Tibial artery (tissue), 4 donors: ENCODE results near the gene METTL27.
"Not testable (repeated sequence)": the region's sequence is repeated elsewhere in the genome, so short reads cannot be mapped to it uniquely, and the experiment has no call there.

Experiments
- DNase-seq, 2 donors: peaks; one replicate each; pipeline ENCODE4 v3.0.0-alpha.2; 2019
- H3K27ac ChIP-seq, 2 donors: fragments of 200-600 bp; sonication (generic) in 1 of 2; 1 replicate in 1 of 2; 2 replicates in 1 of 2; pipeline ENCODE4 v1.5.1; 2018 to 2019; ENCODE audit warnings: mild to moderate bottlenecking in 1 of 2
- H3K27me3 ChIP-seq, 2 donors: fragments of 200-600 bp; sonication (generic) in 1 of 2; one replicate each; pipeline versions ENCODE4 v1.5.1 to v1.6.0; 2016 to 2019
- H3K36me3 ChIP-seq, 3 donors: fragments of 200-600 bp; sonication (generic) in 2 of 3; one replicate each; pipeline ENCODE4 v1.5.1; 2016 to 2019; ENCODE audit warnings: mild to moderate bottlenecking in 2 of 3
- H3K4me1 ChIP-seq, 4 donors: fragments of 200-600 bp; sonication (generic) in 2 of 4; 1 replicate in 3 of 4; 2 replicates in 1 of 4; pipeline ENCODE4 v1.5.1; 2016 to 2019
- H3K4me3 ChIP-seq, 2 donors: fragments of 200-600 bp; sonication (generic) in 1 of 2; 1 replicate in 1 of 2; 2 replicates in 1 of 2; pipeline ENCODE4 v1.5.1; 2018 to 2019; ENCODE audit warnings: mild to moderate bottlenecking in 2 of 2
- H3K9me3 ChIP-seq, 3 donors: fragments of 200-600 bp; sonication (generic) in 1 of 3; one replicate each; pipeline ENCODE4 v1.5.1; 2016 to 2019
- CTCF ChIP-seq, 2 experiments: fragments of 200-600 bp in 1 of 2; fragments of 450-650 bp in 1 of 2; IDR thresholded peaks; one replicate each; pipeline ENCODE4 v1.5.1; 2017 to 2019; ENCODE audit warnings: antibody characterized with exemption in 2 of 2, mild to moderate bottlenecking in 1 of 2, moderate library complexity in 1 of 2
- intact Hi-C: fragments of 100-400 bp; cut with DNase I; formaldehyde crosslinking; loops from one replicate; pipeline ENCODE4 v1.15.0; 2023; ENCODE audit warnings: low total_unique reads

METTL27 gene

GRCh38 chr7:73801577-73801976 lies 40.7 kb downstream of the METTL27 start:
- DNase-seq = no peak

GRCh38 chr7:73799282-73800141 lies 42.8 kb downstream of the METTL27 start:
- H3K9me3 ChIP-seq = no peaks in the 10 kb centered on the region
- no peaks in the 10 kb centered on the region for H3K36me3 ChIP-seq
- H3K4me3 ChIP-seq = no peak overlapping the region
- no peak overlapping the region for H3K27ac ChIP-seq
- DNase-seq = peak in 1 of 2 donors; percentile 34
- intact Hi-C loops = no loop called here
- no peaks in the 10 kb centered on the region for H3K27me3 ChIP-seq
- no peak for TF ChIP-seq CTCF (IDR thresholded peaks at IDR 0.05)
- no peaks in the 10 kb centered on the region for H3K4me1 ChIP-seq

More at GRCh38 chr7:73801577-73801976, 40.7 kb downstream of the METTL27 start:
- H3K36me3 ChIP-seq = no peaks in the 10 kb centered on the region
- no peak overlapping the region for H3K27ac ChIP-seq
- no peak overlapping the region for H3K4me3 ChIP-seq
- H3K9me3 ChIP-seq = no peaks in the 10 kb centered on the region
- H3K27me3 ChIP-seq = no peaks in the 10 kb centered on the region
- no peak for TF ChIP-seq CTCF (IDR thresholded peaks at IDR 0.05)
- intact Hi-C loops = no loop called here
- no peaks in the 10 kb centered on the region for H3K4me1 ChIP-seq

GRCh38 chr7:73797176-73797575 lies 45.1 kb downstream of the METTL27 start:
- H3K4me3 ChIP-seq, H3K27me3 ChIP-seq, intact Hi-C loops, H3K36me3 ChIP-seq, H3K27ac ChIP-seq, H3K9me3 ChIP-seq, H3K4me1 ChIP-seq: not testable (repeated sequence)
- DNase-seq = peak in 1 of 2 donors; percentile 12

GRCh38 chr7:73796656-73797055 lies 45.7 kb downstream of the METTL27 start:
- H3K9me3 ChIP-seq, H3K27me3 ChIP-seq, H3K4me1 ChIP-seq, H3K36me3 ChIP-seq, H3K4me3 ChIP-seq, DNase-seq, H3K27ac ChIP-seq, intact Hi-C loops: not testable (repeated sequence)

- H3K27me3 ChIP-seq, DNase-seq, H3K4me3 ChIP-seq, H3K36me3 ChIP-seq, H3K27ac ChIP-seq, intact Hi-C loops, H3K9me3 ChIP-seq, H3K4me1 ChIP-seq: not testable (repeated sequence)
Measured at GRCh38 chr7:73795188-73795587, 47.1 kb downstream of the METTL27 start.

- H3K4me3 ChIP-seq, H3K4me1 ChIP-seq, intact Hi-C loops, H3K36me3 ChIP-seq, H3K27ac ChIP-seq, H3K27me3 ChIP-seq, H3K9me3 ChIP-seq: not testable (repeated sequence)
- DNase-seq = peak in 1 of 2 donors; percentile 1
Measured at GRCh38 chr7:73791170-73791690, 51.1 kb downstream of the METTL27 start.

- TF ChIP-seq CTCF (IDR thresholded peaks at IDR 0.05) = no peak
- intact Hi-C loops = no loop called here
- Histone ChIP-seq H3K27ac (no peak overlapping the region), H3K4me1 (no peaks in the 10 kb centered on the region), H3K36me3 (no peaks in the 10 kb centered on the region), H3K27me3 (peaks cover 0 to 3% of the 10 kb centered on the region in 2 donors), H3K9me3 (no peaks in the 10 kb centered on the region), H3K4me3 (no peak overlapping the region)
- no peak for DNase-seq
Measured at GRCh38 chr7:73789051-73789450, 53.3 kb downstream of the METTL27 start.

- H3K4me3 ChIP-seq, H3K27ac ChIP-seq, H3K4me1 ChIP-seq, intact Hi-C loops, H3K27me3 ChIP-seq, DNase-seq, H3K36me3 ChIP-seq, H3K9me3 ChIP-seq: not testable (repeated sequence)
Measured at GRCh38 chr7:73787786-73788048, 54.6 kb downstream of the METTL27 start.
